ENCODE results near the gene TEX52.

- TF ChIP-seq, protein P1, sequence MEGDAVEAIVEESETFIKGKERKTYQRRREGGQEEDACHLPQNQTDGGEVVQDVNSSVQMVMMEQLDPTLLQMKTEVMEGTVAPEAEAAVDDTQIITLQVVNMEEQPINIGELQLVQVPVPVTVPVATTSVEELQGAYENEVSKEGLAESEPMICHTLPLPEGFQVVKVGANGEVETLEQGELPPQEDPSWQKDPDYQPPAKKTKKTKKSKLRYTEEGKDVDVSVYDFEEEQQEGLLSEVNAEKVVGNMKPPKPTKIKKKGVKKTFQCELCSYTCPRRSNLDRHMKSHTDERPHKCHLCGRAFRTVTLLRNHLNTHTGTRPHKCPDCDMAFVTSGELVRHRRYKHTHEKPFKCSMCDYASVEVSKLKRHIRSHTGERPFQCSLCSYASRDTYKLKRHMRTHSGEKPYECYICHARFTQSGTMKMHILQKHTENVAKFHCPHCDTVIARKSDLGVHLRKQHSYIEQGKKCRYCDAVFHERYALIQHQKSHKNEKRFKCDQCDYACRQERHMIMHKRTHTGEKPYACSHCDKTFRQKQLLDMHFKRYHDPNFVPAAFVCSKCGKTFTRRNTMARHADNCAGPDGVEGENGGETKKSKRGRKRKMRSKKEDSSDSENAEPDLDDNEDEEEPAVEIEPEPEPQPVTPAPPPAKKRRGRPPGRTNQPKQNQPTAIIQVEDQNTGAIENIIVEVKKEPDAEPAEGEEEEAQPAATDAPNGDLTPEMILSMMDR (IDR thresholded peaks at IDR 0.05; ENCODE audit: extremely low read depth in 1 of 2, insufficient read depth in 1 of 2, low read depth in 1 of 2, low read length in 2 of 2) = no peak
- no peak for TF ChIP-seq POLR2AphosphoS5 (IDR thresholded peaks at IDR 0.05; ENCODE audit: insufficient read depth, low read depth, low read length)
These were observed 33.4 kb downstream of the TEX52 start for GRCh38 chr12:2823483-2823882.

Data from endothelial cell of umbilical vein (primary cell).